CD4-positive, alpha-beta T cell treated with Interleukin-15 for 1 hour (primary cell): ENCODE results near the gene SH3GL2.

Source experiments
- DNase-seq: peaks from one replicate; pipeline ENCODE4 v3.0.0-alpha.2; 2020

Gene SH3GL2

DNA sequence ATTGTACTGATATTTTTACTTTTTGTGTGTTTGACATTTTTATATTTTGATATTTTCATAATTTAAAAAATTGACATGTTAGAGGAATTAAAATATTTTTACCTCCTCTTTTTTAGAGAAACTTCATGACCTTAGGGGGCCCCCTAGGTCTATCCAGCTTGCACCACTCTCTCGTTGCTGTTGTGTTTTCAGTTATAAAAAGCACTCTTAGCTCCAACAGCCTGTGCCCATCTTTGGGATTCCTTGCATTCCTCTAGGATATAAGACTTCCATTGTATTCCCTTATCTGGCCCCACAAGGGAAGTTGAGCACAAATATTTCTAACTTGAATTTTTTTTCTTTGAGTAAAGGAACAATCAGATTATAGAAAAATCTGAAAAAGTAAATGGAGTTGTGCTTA lies 245.3 kb downstream of the SH3GL2 start:
- DNase-seq = no peak

DNA sequence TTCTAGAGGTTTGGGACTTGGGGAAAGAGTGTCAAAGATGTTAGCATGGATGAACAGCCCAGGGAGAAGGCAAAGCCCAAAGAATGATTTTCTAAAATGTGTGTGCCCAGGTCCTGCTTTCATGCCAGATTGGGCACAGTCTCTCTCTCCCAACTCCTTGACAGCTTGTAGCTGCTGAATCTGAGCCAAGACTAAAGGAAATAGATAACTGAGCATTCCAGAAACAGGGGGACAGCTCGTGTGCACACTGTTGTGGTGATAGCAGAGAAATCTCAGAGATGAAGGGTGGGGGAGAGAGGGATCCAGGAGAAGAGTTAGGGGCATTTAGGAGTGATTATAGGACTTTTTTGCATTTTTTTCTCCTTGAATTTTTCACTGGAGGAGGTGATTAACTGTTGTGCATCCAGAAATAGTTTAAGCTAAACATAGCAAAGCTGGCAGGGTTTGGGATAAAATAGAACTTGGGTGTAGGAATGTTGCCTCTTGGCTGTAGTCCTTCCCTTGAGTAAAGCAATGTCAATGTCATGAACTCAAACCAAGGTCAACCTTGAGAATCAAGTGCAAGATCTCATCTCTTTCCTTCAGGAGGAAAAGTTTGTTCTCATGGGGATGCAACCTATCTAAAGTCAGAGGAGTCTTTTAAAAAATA lies 245.9 kb downstream of the SH3GL2 start:
- no peak for DNase-seq

DNA sequence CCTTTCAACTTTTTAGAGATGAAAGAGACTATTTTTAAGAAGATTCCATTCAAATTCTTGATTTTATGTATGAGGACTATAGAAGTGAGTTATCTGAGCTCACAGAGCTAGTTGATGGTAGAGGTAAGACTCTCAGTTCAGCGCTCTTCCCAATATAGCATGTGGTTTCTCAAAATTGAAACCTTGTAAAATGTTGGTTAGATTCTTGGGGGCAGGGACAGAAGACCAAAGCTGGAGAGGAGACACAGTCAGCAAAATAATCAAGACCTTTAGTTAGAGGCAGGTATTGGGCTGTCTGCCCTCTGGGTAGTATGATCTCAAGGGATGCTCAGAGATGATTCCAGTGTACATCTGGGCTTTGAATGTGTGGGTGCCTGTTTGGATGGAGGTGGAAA lies 246.4 kb downstream of the SH3GL2 start:
- DNase-seq = no peak

DNA sequence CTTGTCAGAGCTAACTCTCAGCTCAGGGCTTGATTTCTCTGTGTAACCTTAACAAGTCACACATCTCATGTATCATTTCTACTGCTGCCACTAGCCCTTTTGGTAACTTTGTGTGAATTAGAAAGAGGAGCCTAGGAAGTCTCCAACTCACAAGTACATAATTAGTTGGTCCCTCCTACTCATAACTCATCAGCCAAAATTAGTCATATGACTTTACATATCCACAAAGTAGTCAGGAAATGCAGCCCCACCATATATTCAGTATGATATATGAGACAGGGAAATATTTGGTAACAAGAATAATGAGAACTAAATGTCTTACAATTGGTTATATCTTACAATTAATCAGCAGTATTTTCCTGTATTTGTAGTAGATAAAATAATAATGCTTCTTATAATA lies 250.2 kb downstream of the SH3GL2 start:
- DNase-seq = no peak

DNA sequence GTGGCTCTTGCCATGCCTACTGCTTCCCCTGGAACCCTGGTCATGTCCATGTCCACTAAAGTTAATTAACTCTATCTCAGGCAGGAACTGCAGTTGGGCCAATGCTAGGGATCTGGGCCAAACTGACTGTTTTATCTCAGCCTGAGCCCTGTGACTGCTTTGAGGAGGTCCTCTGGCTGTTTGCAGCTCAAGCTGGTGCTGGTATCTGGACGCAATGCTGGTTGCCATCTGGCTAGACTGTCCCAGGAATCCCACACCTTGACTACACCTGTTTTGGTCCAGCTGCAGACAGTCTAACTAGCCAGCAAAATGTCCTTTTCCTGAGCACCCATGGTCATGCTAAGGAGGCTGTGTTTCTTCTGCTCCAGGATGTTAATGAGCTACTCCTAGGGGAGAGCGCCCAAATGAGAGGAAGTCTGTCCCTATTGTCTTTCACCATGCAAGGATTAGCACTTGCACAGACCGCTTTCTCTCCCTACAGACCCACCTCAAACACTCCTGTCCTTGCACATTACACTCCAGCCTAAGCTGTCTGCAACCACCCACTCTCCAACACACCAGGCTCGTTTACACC lies 251.0 kb downstream of the SH3GL2 start:
- no peak for DNase-seq

DNA sequence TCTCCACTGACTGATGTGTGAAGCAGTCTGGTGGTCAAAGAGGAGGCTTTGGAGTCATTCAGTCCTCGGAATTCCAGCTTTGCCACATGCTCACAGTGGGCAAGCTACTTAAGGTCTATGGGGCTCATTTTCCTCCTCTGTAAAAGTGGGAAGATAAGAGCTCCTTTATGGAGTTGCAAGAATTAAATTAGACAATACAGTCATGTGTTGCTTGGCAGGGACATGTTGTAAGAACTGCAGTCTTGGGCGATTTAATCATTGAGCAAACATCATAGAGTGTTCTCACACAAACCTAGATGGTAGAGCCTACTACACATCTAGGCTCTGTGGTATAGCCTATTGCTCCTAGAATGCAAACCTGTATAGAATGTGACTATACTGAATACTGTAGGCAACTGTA lies 253.9 kb downstream of the SH3GL2 start:
- DNase-seq = no peak

DNA sequence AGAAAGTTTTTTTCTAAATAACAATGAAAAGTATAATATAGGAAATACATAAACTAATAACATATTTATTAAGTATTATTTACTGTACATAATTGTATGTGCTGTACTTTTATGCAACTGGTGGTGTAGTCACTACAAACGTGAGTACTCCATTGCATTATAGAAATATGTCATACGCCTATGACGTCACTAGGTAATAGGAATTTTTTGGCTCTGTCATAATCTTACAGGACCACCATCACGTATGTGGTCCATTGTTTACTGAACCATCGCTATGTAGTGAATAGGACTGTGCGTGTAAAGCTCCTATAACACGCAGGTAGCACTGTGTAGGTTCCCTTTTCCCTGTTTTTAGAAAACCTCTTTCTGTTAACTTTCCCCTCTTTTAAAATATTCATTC lies 255.0 kb downstream of the SH3GL2 start:
- DNase-seq = no peak

DNA sequence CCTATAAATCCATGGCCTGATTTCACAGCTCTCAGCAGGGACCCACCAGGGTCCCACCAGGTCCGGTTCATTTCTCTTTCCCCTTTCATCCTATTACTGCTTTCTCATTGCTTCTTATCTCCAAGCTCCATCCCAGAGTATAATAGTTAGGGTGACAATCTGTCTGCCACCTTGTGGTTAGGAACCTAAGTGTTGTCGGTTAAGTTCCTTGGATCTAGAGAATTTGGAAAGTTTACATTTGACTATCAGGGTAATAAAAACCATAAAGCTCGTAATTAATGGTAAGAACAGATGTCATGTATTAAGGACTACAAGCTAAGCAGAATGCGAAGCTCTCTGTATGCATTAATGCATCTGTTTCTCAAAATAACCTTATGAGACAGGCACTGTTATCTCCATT lies 259.1 kb downstream of the SH3GL2 start:
- DNase-seq = no peak

DNA sequence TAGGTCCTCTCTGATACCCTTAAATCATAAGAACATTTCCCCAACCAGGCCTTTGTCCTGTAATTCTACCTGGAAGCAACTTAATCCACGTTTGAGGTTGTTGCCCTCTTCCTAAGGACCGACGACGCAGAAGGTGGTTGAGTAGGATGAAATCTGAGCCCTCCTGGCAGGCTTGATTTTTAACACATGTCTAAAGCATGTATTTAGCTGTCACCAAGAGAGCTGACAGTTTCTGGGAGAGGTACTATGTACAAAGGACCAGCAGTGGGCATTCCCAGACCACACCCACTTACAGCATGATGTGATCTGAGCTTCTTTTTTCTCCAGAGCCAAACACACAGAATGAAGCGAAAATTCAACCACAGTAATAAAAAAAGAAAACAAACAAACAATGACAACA lies 260.9 kb downstream of the SH3GL2 start:
- no peak for DNase-seq

DNA sequence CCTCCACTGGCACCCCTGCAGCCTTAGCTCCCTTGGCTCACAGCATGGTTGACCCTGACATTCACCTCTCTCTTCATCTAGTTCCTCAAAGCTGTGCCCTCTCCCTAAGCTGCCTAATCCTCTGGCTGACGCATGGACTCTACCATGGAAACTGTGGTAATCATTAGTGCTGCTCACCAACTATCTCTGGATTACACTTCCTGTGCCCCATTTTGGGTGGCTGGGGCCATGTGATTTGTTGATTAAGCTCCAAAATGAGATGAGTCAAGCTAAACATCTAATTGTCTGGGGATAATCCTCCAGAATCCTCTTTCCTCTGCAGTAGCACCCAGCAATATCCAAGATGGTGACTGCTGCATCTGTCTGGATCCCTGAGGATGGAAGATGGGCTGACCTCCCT lies 264.4 kb downstream of the SH3GL2 start:
- DNase-seq = no peak
